ENCODE data around the gene NFKBIB. TPM values are rescaled to one million over a fixed set of nuclear protein-coding genes. Genes with fewer than 3 reads are reported as not detected.

NFKBIB gene
- total RNA-seq, 4 donors from 2014 or later, result 24.1 to 39.4 (median 35.8) TPM

DNA sequence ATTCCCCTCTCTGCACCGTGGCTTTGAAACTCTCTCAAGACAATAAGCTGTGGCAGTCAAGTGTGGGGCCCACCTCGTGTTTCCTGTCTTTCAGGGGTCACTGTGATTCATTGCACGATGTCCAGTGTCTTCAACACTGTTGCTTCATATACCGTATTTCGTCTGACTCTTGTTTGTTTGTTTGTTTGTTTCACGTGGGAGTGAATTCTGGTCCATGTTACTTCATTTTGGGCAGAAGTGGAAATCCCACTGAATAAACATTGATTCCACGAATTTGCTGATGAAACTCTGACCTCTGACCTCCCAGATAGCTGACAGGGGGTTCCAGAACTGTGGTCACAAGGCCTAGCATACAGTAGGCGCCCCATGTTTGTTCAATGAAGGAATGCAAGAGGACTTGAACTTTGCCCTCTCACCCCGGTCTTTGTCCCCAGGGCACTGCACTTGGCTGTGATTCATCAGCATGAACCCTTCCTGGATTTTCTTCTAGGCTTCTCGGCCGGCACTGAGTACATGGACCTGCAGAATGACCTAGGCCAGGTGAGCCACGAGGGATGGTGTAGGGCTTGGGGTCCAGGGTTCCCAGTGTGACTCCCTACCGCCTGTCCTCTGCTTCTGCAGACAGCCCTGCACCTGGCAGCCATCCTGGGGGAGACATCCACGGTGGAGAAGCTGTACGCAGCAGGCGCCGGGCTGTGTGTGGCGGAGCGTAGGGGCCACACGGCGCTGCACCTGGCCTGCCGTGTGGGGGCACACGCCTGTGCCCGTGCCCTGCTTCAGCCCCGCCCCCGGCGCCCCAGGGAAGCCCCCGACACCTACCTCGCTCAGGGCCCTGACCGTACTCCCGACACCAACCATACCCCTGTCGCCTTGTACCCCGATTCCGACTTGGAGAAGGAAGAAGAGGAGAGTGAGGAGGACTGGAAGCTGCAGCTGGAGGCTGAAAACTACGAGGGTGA, 5.1 kb downstream of the NFKBIB start:
- intact Hi-C loops (cut with DNase I), result no loop called here
- no peak overlapping the region for H3K27ac ChIP-seq (replicated peaks in 1 of 4)
- peaks cover 22 to 53% (median 47%) of the 10 kb centered on the region in 4 donors for H3K36me3 ChIP-seq
- TF ChIP-seq POLR2A (IDR thresholded peaks at IDR 0.05; ENCODE audit: low read depth) (no peak), CTCF (IDR thresholded peaks at IDR 0.05) (no peak), EP300 (IDR thresholded peaks at IDR 0.05) (no peak), POLR2AphosphoS5 (IDR thresholded peaks at IDR 0.05) (no peak)
- peaks cover 8 to 16% (median 15%) of the 10 kb centered on the region in 4 donors for H3K4me1 ChIP-seq
- DNase-seq (ENCODE audit: extremely low spot score), result no peak
- no peaks in the 10 kb centered on the region for H3K9me3 ChIP-seq
- no peaks in the 10 kb centered on the region for H3K27me3 ChIP-seq
- 91% methylated on average over 35 of the region's 35 CpGs for WGBS
- no peak overlapping the region for H3K4me3 ChIP-seq

DNA sequence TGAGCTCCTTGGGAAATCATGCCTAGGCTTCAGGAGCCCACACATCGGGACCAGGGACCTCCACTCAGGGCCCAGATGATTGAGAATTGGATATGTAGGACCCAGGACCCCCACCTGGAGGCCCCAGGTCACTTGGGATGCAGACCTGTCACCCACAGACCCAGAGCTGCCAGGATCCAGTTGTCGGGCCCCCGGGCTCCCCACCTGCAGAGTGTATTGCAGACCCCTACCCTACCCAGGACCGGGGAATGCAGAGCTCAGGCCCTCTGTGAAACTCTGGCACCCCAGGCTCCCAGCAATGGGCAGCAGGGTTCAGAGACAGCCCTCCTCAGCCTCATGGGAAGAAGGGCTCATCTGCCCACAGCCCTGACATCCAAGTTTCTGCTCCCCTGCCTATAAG, 5.9 kb downstream of the NFKBIB start:
- DNase-seq (ENCODE audit: extremely low spot score), result no peak
- H3K27ac ChIP-seq (replicated peaks in 1 of 4), result no peak overlapping the region
- no peaks in the 10 kb centered on the region for H3K9me3 ChIP-seq
- TF ChIP-seq CTCF (IDR thresholded peaks at IDR 0.05), result no peak
- no peak for TF ChIP-seq EP300 (IDR thresholded peaks at IDR 0.05)
- no peak for TF ChIP-seq POLR2A (IDR thresholded peaks at IDR 0.05; ENCODE audit: low read depth)
- TF ChIP-seq POLR2AphosphoS5 (IDR thresholded peaks at IDR 0.05), result no peak
- intact Hi-C loops (cut with DNase I), result no loop called here
- 100% methylated on average over 2 of the region's 4 CpGs for WGBS
- peaks cover 5 to 12% (median 11%) of the 10 kb centered on the region in 4 donors for H3K4me1 ChIP-seq
- peaks cover 0 to 2% (median 0%) of the 10 kb centered on the region in 4 donors for H3K27me3 ChIP-seq
- H3K4me3 ChIP-seq, result no peak overlapping the region
- peaks cover 22 to 53% (median 47%) of the 10 kb centered on the region in 4 donors for H3K36me3 ChIP-seq

DNA sequence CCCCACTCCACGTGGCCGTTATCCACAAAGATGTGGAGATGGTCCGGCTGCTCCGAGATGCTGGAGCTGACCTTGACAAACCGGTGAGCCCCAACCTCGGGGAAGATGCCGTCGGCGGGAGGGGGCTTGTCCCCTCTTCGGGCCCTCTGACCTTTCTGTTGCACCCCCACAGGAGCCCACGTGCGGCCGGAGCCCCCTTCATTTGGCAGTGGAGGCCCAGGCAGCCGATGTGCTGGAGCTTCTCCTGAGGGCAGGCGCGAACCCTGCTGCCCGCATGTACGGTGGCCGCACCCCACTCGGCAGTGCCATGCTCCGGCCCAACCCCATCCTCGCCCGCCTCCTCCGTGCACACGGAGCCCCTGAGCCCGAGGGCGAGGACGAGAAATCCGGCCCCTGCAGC, 7.5 kb downstream of the NFKBIB start:
- intact Hi-C loops (cut with DNase I), result no loop called here
- 91% methylated on average over 25 of the region's 29 CpGs for WGBS
- TF ChIP-seq CTCF (IDR thresholded peaks at IDR 0.05), result no peak
- TF ChIP-seq POLR2A (IDR thresholded peaks at IDR 0.05; ENCODE audit: low read depth), result no peak
- no peak for TF ChIP-seq POLR2AphosphoS5 (IDR thresholded peaks at IDR 0.05)
- no peak for TF ChIP-seq EP300 (IDR thresholded peaks at IDR 0.05)
- no peak overlapping the region for H3K27ac ChIP-seq (replicated peaks in 1 of 4)
- peaks cover 0 to 19% (median 8%) of the 10 kb centered on the region in 4 donors for H3K27me3 ChIP-seq
- H3K36me3 ChIP-seq, result peaks cover 22 to 53% (median 47%) of the 10 kb centered on the region in 4 donors
- H3K4me3 ChIP-seq, result no peak overlapping the region
- no peak for DNase-seq (ENCODE audit: extremely low spot score)
- no peaks in the 10 kb centered on the region for H3K9me3 ChIP-seq
- peaks cover 0 to 6% (median 2%) of the 10 kb centered on the region in 4 donors for H3K4me1 ChIP-seq

DNA sequence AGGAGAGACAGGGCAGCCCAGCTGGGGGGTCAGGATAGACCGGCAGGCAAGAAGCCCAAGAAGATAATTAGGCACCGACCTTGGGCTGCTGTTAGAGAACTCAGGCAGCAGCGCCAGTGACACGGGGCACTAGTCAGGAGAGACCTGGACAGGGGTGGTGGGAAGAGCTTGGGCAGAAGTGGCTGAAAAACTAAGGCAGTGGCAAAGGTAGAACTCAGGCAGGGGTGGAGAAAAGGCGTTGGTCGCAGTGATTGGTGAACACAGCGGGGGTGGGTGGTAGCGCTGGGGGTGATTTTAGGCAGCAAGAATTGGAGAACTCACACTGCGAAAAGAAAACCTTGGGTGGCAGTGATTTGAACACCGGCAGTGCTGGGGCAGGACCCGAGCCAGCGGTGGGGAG, 7.9 kb downstream of the NFKBIB start:
- TF ChIP-seq POLR2A (IDR thresholded peaks at IDR 0.05; ENCODE audit: low read depth), result no peak
- no peak for TF ChIP-seq CTCF (IDR thresholded peaks at IDR 0.05)
- no peak for TF ChIP-seq EP300 (IDR thresholded peaks at IDR 0.05)
- no peak for TF ChIP-seq POLR2AphosphoS5 (IDR thresholded peaks at IDR 0.05)
- Histone ChIP-seq H3K4me3 (no peak overlapping the region), H3K27ac (replicated peaks in 1 of 4) (no peak overlapping the region), H3K36me3 (peaks cover 22 to 53% (median 47%) of the 10 kb centered on the region in 4 donors), H3K9me3 (no peaks in the 10 kb centered on the region), H3K4me1 (peaks cover 0 to 6% (median 2%) of the 10 kb centered on the region in 4 donors), H3K27me3 (peaks cover 0 to 22% (median 9%) of the 10 kb centered on the region in 4 donors)
- intact Hi-C loops (cut with DNase I), result no loop called here
- 93% methylated on average over 12 of the region's 12 CpGs for WGBS
- DNase-seq (ENCODE audit: extremely low spot score), result no peak
